IPS DF 6.9 (cell line): ENCODE results near the gene CNTD1.
"Not testable (repeated sequence)": the region's sequence is repeated elsewhere in the genome, so short reads cannot be mapped to it uniquely, and the experiment has no call there.

Experiments used
- DNase-seq: peaks from one replicate; pipeline ENCODE4 v3.0.0-alpha.2; 2013; ENCODE audit warnings: low read depth, low spot score
- H3K27ac ChIP-seq: one replicate; pipeline ENCODE4 v1.5.1; 2013; ENCODE audit warnings: low read length, control low read depth
- H3K27me3 ChIP-seq: 2 replicates; pipeline ENCODE4 v1.6.1; 2013; ENCODE audit warnings: mild to moderate bottlenecking, low read length; ENCODE audit not compliant: control insufficient read depth, insufficient read depth
- H3K36me3 ChIP-seq: 2 replicates; pipeline ENCODE4 v1.6.1; 2013; ENCODE audit warnings: low read length; ENCODE audit not compliant: control insufficient read depth, insufficient read depth
- H3K4me1 ChIP-seq: 2 replicates; pipeline ENCODE4 v1.6.1; 2013; ENCODE audit warnings: low read length; ENCODE audit not compliant: control insufficient read depth, insufficient read depth
- H3K4me3 ChIP-seq: 2 replicates; pipeline ENCODE4 v1.5.1; 2013; ENCODE audit warnings: mild to moderate bottlenecking, low read length
- H3K9me3 ChIP-seq: 2 replicates; pipeline ENCODE4 v1.6.1; 2013; ENCODE audit warnings: low read length, inconsistent platforms; ENCODE audit not compliant: control insufficient read depth, insufficient read depth
- WGBS: extraction: QIAGEN DNeasy Blood & Tissue Kit; methylation state at CpG from one replicate; pipeline ENCODE4 v1.1.7; 2013; ENCODE audit warnings: mixed read lengths, missing lambda C conversion rate; ENCODE audit not compliant: insufficient read length, insufficient coverage; 5-methylcytosine and 5-hydroxymethylcytosine counted together

The CNTD1 gene

GRCh38 chr17:42766124-42766523 lies 32.5 kb upstream of the CNTD1 start:
- DNase-seq = no peak
- no peaks in the 10 kb centered on the region; the same call in 1 of the 2 replicates for H3K27me3 ChIP-seq
- WGBS = no CpG with 5 or more reads among the region's 6 CpGs
- H3K9me3 ChIP-seq = no peaks in the 10 kb centered on the region
- no peak overlapping the region for H3K27ac ChIP-seq
- H3K36me3 ChIP-seq = no peaks in the 10 kb centered on the region
- H3K4me3 ChIP-seq = no peak overlapping the region
- H3K4me1 ChIP-seq = 0 out of 2 replicates have a peak, but pooled peaks cover 2% of the 10 kb centered on the region

GRCh38 chr17:42767512-42767911 lies 31.1 kb upstream of the CNTD1 start:
- no peaks in the 10 kb centered on the region for H3K36me3 ChIP-seq

GRCh38 chr17:42768006-42768405 lies 30.7 kb upstream of the CNTD1 start:
- H3K27ac ChIP-seq, H3K4me1 ChIP-seq, H3K9me3 ChIP-seq, H3K4me3 ChIP-seq, H3K27me3 ChIP-seq, H3K36me3 ChIP-seq, DNase-seq: not testable (repeated sequence)
- no CpG with 5 or more reads among the region's 9 CpGs for WGBS

More at GRCh38 chr17:42767512-42767911, 31.1 kb upstream of the CNTD1 start:
- Histone ChIP-seq H3K27me3 (no peaks in the 10 kb centered on the region), H3K27ac (no peak overlapping the region), H3K9me3 (no peaks in the 10 kb centered on the region), H3K4me1 (0 out of 2 replicates have a peak, but pooled peaks cover 2% of the 10 kb centered on the region), H3K4me3 (no peak overlapping the region)
- DNase-seq = no peak

GRCh38 chr17:42769964-42770363 lies 28.7 kb upstream of the CNTD1 start:
- H3K27me3 ChIP-seq, H3K4me3 ChIP-seq, DNase-seq, H3K4me1 ChIP-seq, H3K36me3 ChIP-seq, H3K27ac ChIP-seq, H3K9me3 ChIP-seq: not testable (repeated sequence)
- no CpG with 5 or more reads among the region's 10 CpGs for WGBS

GRCh38 chr17:42772945-42773289 lies 25.7 kb upstream of the CNTD1 start:
- Histone ChIP-seq H3K27ac (no peak overlapping the region), H3K4me3 (peak overlapping the region; percentile 94; the same call in 1 of the 2 replicates)
- no CpG with 5 or more reads among the region's 3 CpGs for WGBS

GRCh38 chr17:42773290-42774035 lies 25.2 kb upstream of the CNTD1 start, which contains the start of gene VPS25:
VPS25 (plus strand) TSS chr17:42773449; CDS start chr17:42773476, 27 bp downstream.
- Histone ChIP-seq H3K36me3 (peaks cover 4% of the 10 kb centered on the region; the same call in 1 of the 2 replicates), H3K9me3 (no peaks in the 10 kb centered on the region), H3K4me1 (no peaks in the 10 kb centered on the region), H3K4me3 (peak within 1 kb of the TSS; percentile 94), H3K27me3 (no peaks in the 10 kb centered on the region), H3K27ac (no peak within 1 kb of the TSS)
- whole genome bisulfite sequencing = no CpG with 5 or more reads among the region's 39 CpGs
- no peak for DNase-seq

More at GRCh38 chr17:42772945-42773289, 25.7 kb upstream of the CNTD1 start:
- no peaks in the 10 kb centered on the region for H3K27me3 ChIP-seq
- H3K36me3 ChIP-seq = peaks cover 3% of the 10 kb centered on the region; the same call in 1 of the 2 replicates
- no peak for DNase-seq
- H3K9me3 ChIP-seq = no peaks in the 10 kb centered on the region
- no peaks in the 10 kb centered on the region for H3K4me1 ChIP-seq

GRCh38 chr17:42774066-42774745 lies 24.5 kb upstream of the CNTD1 start:
- WGBS = no CpG with 5 or more reads among the region's 3 CpGs
- Histone ChIP-seq H3K27ac (no peak overlapping the region), H3K4me3 (peak overlapping the region; percentile 94; the same call in 1 of the 2 replicates), H3K27me3 (no peaks in the 10 kb centered on the region), H3K36me3 (peaks cover 7% of the 10 kb centered on the region; the same call in 1 of the 2 replicates), H3K9me3 (no peaks in the 10 kb centered on the region), H3K4me1 (no peaks in the 10 kb centered on the region)
- DNase-seq = no peak

- Histone ChIP-seq H3K4me1 (no peaks in the 10 kb centered on the region), H3K4me3 (no peak overlapping the region), H3K27ac (no peak overlapping the region), H3K9me3 (no peaks in the 10 kb centered on the region), H3K36me3 (peaks cover 7% of the 10 kb centered on the region; the same call in 1 of the 2 replicates), H3K27me3 (no peaks in the 10 kb centered on the region)
- no CpG with 5 or more reads among the region's 3 CpGs for WGBS
- no peak for DNase-seq
These were observed 23.0 kb upstream of the CNTD1 start for GRCh38 chr17:42775534-42776098.

- peaks cover 7% of the 10 kb centered on the region; the same call in 1 of the 2 replicates for H3K36me3 ChIP-seq
- peaks cover 9% of the 10 kb centered on the region; the same call in 1 of the 2 replicates for H3K27me3 ChIP-seq
- no peaks in the 10 kb centered on the region for H3K9me3 ChIP-seq
- no peak overlapping the region for H3K4me3 ChIP-seq
- H3K4me1 ChIP-seq = peaks cover 4% of the 10 kb centered on the region
- no peak for DNase-seq
- no peak overlapping the region for H3K27ac ChIP-seq
- WGBS = no CpG with 5 or more reads among the region's 5 CpGs
These were observed 20.1 kb upstream of the CNTD1 start for GRCh38 chr17:42778570-42778969.

GRCh38 chr17:42779304-42779935 lies 19.2 kb upstream of the CNTD1 start:
- H3K36me3 ChIP-seq = peaks cover 7% of the 10 kb centered on the region; the same call in 1 of the 2 replicates
- no peak overlapping the region for H3K27ac ChIP-seq
- DNase-seq = no peak
- no CpG with 5 or more reads among the region's 3 CpGs for WGBS
- no peaks in the 10 kb centered on the region for H3K9me3 ChIP-seq
- no peak overlapping the region for H3K4me3 ChIP-seq
- peaks cover 9% of the 10 kb centered on the region; the same call in 1 of the 2 replicates for H3K27me3 ChIP-seq
- peaks cover 4% of the 10 kb centered on the region for H3K4me1 ChIP-seq
